RWPE1 (cell line): ENCODE results near the gene ASTN2.
A peak's percentile ranks its signal among the peaks of the same experiment; 100 is the strongest.

ENCODE experiments used
- CTCF ChIA-PET: fragments of 350-600 bp; sonication (Branson Sonifier 250); formaldehyde crosslinking; extraction: SDS; loops from one replicate; lab custom pipeline; 2021; lab: Yijun Ruan, JAX
- POLR2A ChIA-PET: fragments of 400-600 bp; formaldehyde crosslinking; extraction: SDS; loops from one replicate; lab custom pipeline; 2020; ENCODE audit warnings: antibody characterized with exemption; ENCODE audit not compliant: low non-redundant PET; lab: Yijun Ruan, JAX
- DNase-seq: peaks from one replicate; pipeline ENCODE4 v3.0.0; 2012; ENCODE audit warnings: low spot score
- H3K27ac ChIP-seq: fragments of 450-650 bp; 2 replicates; pipeline ENCODE4 v1.5.1; 2017
- TF ChIP-seq, protein P1 (sequence below): fragments of 450-650 bp; conservative IDR thresholded peaks from 2 replicates; pipeline ENCODE4 v1.5.1; 2017; ENCODE audit warnings: low read depth, mild to moderate bottlenecking

Gene ASTN2

DNA sequence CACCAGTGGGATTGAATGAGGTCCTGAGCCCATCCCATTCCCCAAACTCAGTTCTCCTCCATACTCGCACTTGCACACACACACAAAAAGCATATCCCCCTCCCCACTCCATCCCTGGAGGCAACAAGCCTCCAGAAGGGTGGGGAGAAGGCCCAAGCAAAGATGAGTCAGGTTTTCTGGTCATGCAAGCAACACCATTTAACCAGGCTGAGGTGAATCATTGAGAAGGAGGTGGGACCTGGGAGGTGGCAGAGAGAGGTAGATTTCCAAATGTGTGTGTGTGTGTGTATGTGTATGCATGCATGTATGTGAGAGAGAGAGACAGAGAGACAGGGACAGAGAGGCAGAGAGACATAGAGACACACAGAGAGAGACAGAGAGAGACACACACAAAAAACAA, 913.0 kb downstream of the ASTN2 start:
- DNase-seq = peak; percentile 69
- CTCF ChIA-PET = no interaction called here

DNA sequence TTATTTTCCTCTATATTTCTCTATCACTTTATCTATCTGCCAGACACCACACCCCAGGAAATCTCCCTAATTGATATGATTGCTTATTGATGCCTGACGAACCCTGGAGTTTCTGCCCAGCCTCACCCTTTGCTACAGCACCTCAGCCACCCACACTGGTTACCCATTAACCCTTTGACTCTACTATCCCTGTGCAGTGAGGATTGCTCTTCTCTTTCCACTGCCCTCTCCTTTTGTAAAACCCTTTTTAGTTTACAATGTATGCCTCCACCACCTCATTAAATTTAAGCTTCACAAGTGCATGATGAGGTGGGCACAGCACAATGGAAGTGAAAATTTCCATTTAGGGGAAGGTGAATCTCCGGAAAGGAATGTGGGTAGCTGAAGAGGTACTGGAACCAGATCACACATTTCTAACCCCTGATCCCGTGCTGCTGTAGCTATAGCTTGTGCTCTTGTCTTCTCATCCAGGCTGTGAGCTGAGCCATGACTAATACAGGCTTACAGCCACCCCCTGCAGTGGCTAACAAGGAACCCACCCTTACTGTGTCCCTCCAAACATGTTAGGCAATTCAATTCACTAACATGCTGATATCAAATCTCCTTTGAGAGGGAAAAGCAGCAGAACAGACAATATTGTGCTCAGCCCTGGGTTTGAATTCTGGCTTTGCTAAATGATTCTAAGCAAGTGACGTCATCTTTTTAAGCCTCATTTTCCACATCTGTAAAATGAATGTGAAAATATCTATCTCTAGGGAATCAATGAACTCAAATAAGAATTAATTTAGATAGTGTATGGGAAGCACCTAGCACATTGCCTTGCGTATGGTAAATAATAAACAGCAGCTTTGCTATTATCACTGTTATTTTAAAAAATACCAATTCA, 914.6 kb downstream of the ASTN2 start:
- no peak overlapping the region for H3K27ac ChIP-seq
- TF ChIP-seq, protein P1, sequence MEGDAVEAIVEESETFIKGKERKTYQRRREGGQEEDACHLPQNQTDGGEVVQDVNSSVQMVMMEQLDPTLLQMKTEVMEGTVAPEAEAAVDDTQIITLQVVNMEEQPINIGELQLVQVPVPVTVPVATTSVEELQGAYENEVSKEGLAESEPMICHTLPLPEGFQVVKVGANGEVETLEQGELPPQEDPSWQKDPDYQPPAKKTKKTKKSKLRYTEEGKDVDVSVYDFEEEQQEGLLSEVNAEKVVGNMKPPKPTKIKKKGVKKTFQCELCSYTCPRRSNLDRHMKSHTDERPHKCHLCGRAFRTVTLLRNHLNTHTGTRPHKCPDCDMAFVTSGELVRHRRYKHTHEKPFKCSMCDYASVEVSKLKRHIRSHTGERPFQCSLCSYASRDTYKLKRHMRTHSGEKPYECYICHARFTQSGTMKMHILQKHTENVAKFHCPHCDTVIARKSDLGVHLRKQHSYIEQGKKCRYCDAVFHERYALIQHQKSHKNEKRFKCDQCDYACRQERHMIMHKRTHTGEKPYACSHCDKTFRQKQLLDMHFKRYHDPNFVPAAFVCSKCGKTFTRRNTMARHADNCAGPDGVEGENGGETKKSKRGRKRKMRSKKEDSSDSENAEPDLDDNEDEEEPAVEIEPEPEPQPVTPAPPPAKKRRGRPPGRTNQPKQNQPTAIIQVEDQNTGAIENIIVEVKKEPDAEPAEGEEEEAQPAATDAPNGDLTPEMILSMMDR = no peak
- POLR2A ChIA-PET = no interaction called here
- peak; percentile 58 for DNase-seq
- CTCF ChIA-PET = interaction anchor here (0.6 to 0.7 kb wide), 3 partner anchors 63 to 906 kb away, joined by 3 to 4 read pairs (median 3); no protein-coding TSS in a partner anchor

More for the DNA sequence above, 913.0 kb downstream of the ASTN2 start:
- no peak overlapping the region for H3K27ac ChIP-seq
- POLR2A ChIA-PET = no interaction called here
- TF ChIP-seq, protein P1 = no peak

DNA sequence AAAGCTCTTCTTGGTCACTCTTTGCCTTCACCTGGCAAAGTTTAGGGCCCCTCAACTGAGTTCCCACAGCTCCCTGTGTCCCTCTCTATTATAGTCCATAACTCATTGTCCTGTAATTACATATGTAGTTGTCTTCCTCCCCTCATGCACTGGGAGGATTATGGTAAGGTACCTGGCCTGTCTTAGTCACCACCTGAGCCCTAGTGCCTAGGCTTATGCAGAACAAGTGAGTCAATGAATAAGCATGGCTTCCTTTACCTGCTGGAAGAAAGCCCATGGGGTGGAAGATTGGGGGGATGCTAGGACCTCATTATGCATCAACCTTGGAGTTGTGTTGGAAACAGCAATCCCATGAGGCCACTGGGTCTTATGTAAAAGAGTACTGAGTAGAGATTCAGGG, 915.4 kb downstream of the ASTN2 start:
- DNase-seq = no peak
- no peak overlapping the region for H3K27ac ChIP-seq
- CTCF ChIA-PET = interaction anchor here (1.1 kb wide), 1 partner anchor 13 kb away, joined by 3 read pairs; no protein-coding TSS in a partner anchor
- TF ChIP-seq, protein P1 = no peak
- POLR2A ChIA-PET = no interaction called here

DNA sequence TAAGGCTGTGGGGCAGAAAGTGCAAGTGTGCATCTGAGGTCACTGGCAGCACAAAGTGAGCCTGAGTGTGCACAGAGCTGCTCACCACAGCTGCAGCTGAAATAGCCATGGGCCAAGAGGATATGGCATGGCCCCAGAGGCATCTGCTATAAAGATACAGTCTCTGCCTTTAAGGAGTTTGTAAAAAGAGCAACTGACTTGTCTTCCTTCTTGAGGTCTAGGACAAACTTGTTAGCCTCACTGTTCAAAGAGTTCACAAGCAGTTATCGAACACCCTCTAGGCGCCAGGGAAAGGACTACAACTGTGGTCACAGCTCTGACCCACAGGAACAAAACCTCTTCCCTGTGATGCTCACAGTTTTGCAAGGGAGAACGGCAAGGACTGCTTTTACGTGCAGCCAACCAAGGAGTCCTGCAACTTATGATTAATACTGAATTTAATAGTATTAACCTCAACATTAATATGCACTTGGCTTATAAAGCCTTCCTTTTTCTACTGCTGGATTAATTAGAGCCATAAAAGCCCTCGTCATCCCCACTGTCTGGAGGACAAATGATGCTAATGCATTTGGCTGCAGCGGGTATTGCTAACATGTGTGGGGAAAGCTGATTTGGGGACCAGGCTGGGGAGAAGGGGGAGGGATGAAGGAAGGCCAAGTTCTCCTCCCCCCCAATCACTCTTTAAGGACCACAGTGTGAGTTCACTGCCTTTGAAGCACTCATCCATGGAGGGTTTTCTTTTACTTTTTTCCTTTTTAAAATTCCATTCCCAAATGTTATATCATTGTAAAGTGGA, 917.6 kb downstream of the ASTN2 start:
- DNase-seq = no peak
- ChIA-PET POLR2A (no interaction called here), CTCF (no interaction called here)
- TF ChIP-seq, protein P1 = no peak
- H3K27ac ChIP-seq = no peak overlapping the region

DNA sequence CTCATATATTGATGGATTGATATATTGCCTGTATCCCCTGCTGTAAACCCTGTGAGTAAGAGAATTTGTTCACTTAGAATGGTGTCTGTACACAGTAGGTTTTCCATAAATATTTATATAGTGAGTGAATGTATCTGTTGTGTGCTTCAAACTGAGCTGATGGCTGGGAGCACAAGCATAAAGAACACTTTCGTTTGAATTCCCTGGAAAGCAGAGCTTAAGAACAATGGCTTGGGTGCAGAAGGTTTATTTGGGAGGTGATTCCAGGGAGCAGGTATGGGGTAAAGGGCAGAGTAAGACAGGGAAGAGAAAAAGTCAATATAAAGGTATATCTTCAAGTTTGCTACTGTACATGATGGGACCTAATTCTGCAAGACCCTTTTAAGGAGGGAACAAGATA, 918.7 kb downstream of the ASTN2 start:
- TF ChIP-seq, protein P1 = no peak
- DNase-seq = no peak
- H3K27ac ChIP-seq = no peak overlapping the region
- ChIA-PET CTCF (no interaction called here), POLR2A (no interaction called here)

DNA sequence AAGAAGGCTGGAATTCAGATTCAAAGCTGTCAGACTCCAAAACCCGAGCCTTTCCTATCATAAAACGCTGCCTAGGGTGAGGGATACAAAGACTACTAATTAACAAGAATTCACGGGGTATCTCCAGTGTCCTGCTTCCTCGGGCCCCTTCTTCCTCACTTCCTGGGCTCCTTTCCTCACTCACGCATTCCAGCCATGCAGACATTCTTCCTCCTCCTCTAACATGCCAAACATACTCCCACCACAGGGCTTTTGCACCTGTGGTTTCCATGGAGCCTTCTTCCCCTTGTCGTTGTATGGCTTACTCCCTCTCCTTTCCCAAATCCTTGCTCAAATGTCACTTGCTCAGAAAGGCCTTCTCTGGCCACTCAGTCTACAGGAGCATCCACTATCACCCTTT, 919.1 kb downstream of the ASTN2 start:
- no peak for DNase-seq
- no peak overlapping the region for H3K27ac ChIP-seq
- CTCF ChIA-PET = interaction anchor here (0.6 kb wide), 3 partner anchors 13 to 658 kb away, joined by 3 to 9 read pairs (median 4); no protein-coding TSS in a partner anchor
- TF ChIP-seq, protein P1 = no peak
- POLR2A ChIA-PET = no interaction called here
